Measurements from ENCODE around the gene C11orf68. TPM values are rescaled to one million over a fixed set of nuclear protein-coding genes. Genes with fewer than 3 reads are reported as not detected.

C11orf68 gene
- total and polyA plus RNA-seq, 9 of the 15 experiments (the other 6 are each of a cell fraction or from before 2014, with no cell fraction given) = 3.6 to 35.9 (median 12.8) TPM

GRCh38 chr11:65919141-65919572 lies 295 bp upstream of the C11orf68 start, which contains the start of gene DRAP1 (continued):
- TF ChIP-seq RREB1 (CRISPR knock-in tag; IDR thresholded peaks at IDR 0.05) (peak; percentile 71), MAZ (CRISPR knock-in tag; conservative IDR thresholded peaks at IDR 0.05 in 1 of 2, IDR thresholded peaks at IDR 0.05 in 1 of 2) (peak; percentile 100), POLR3A (IDR thresholded peaks at IDR 0.05; ENCODE audit: borderline replicate concordance, extremely low read depth, insufficient read depth, insufficient read length) (no peak), ZNF592 (IDR thresholded peaks at IDR 0.05) (peak; percentile 62; the same call in 1 of the 2 replicates), ZNF12 (CRISPR knock-in tag; IDR thresholded peaks at IDR 0.05) (no peak), ZNF232 (CRISPR knock-in tag; IDR thresholded peaks at IDR 0.05) (no peak), REST (IDR thresholded peaks at IDR 0.05; ENCODE audit: borderline replicate concordance) (peak; percentile 50; the same call in 1 of the 2 replicates), REST (CRISPR knock-in tag; IDR thresholded peaks at IDR 0.05; ENCODE audit: low read depth) (no peak), FOXP1 (CRISPR knock-in tag; IDR thresholded peaks at IDR 0.05) (peak; percentile 81; the same call in 1 of the 2 replicates)
